Liver (tissue), 9 donors: ENCODE data around the gene COBL. TPM values are rescaled to one million over a fixed set of nuclear protein-coding genes. Genes with fewer than 3 reads are reported as not detected.

ENCODE experiments used
- DNase-seq: peaks from one replicate; pipeline ENCODE4 v3.0.0-alpha.2; 2017; ENCODE audit warnings: low spot score
- H3K27ac ChIP-seq, 2 donors: one replicate each; pipeline ENCODE4 v1.7.0; 2013; ENCODE audit warnings: inconsistent platforms in 2 of 2, low read length in 2 of 2, control low read depth in 1 of 2, low read depth in 1 of 2, mild to moderate bottlenecking in 1 of 2
- H3K27me3 ChIP-seq, 4 donors: one replicate each; pipeline versions ENCODE4 v1.6.1 to v1.7.0; 2013; ENCODE audit warnings: low read length in 3 of 4, inconsistent platforms in 1 of 4, mild to moderate bottlenecking in 1 of 4, moderate library complexity in 1 of 4; ENCODE audit not compliant: control insufficient read depth in 4 of 4, insufficient read depth in 4 of 4
- H3K36me3 ChIP-seq, 4 donors: one replicate each; pipeline versions ENCODE4 v1.6.1 to v1.7.0; 2013; ENCODE audit warnings: low read length in 3 of 4, mild to moderate bottlenecking in 3 of 4, low read depth in 1 of 4, moderate library complexity in 1 of 4; ENCODE audit not compliant: control insufficient read depth in 4 of 4, insufficient read depth in 3 of 4
- H3K4me1 ChIP-seq, 4 donors: one replicate each; pipeline versions ENCODE4 v1.6.1 to v1.7.0; 2013; ENCODE audit warnings: low read length in 3 of 4, mild to moderate bottlenecking in 3 of 4, moderate library complexity in 1 of 4; ENCODE audit not compliant: control insufficient read depth in 4 of 4, insufficient read depth in 4 of 4
- H3K4me3 ChIP-seq, 3 donors: one replicate each; pipeline versions ENCODE4 v1.6.1 to v1.7.0; 2013; ENCODE audit warnings: low read length in 3 of 3, control low read depth in 1 of 3, low read depth in 1 of 3, mild to moderate bottlenecking in 1 of 3
- H3K9ac ChIP-seq, 2 donors: one replicate each; pipeline ENCODE4 v1.7.0; 2013; ENCODE audit warnings: low read length in 2 of 2, mild to moderate bottlenecking in 2 of 2, moderate library complexity in 2 of 2, control low read depth in 1 of 2, low read depth in 1 of 2
- H3K9me3 ChIP-seq, 4 donors: one replicate each; pipeline versions ENCODE4 v1.6.1 to v1.7.0; 2013; ENCODE audit warnings: low read length in 3 of 4; ENCODE audit not compliant: control insufficient read depth in 4 of 4
- ATF3 ChIP-seq: IDR thresholded peaks from 2 replicates; pipeline ENCODE4 v1.6.1; 2016; ENCODE audit warnings: antibody characterized with exemption
- CTCF ChIP-seq: fragments of 150-350 bp; IDR thresholded peaks from 2 replicates; pipeline ENCODE4 v1.5.1; 2017; ENCODE audit warnings: improper control_type of control experiment, low read depth, low read length; ENCODE audit not compliant: missing input control
- EGR1 ChIP-seq, 2 donors: IDR thresholded peaks; 2 replicates each; pipeline ENCODE4 v1.6.1; 2016 to 2018; ENCODE audit warnings: antibody characterized with exemption in 2 of 2, low read depth in 2 of 2
- FOXA1 ChIP-seq: IDR thresholded peaks from 2 replicates; pipeline ENCODE4 v1.6.1; 2016; ENCODE audit warnings: antibody characterized with exemption
- FOXA2 ChIP-seq: IDR thresholded peaks from 2 replicates; pipeline ENCODE4 v1.6.1; 2016; ENCODE audit warnings: antibody characterized with exemption
- GABPA ChIP-seq, 2 donors: IDR thresholded peaks in 1 of 2; conservative IDR thresholded peaks in 1 of 2; 2 replicates each; pipeline ENCODE4 v1.6.1; 2016; ENCODE audit warnings: antibody characterized with exemption in 2 of 2, mild to moderate bottlenecking in 1 of 2, moderate library complexity in 1 of 2
- HNF4A ChIP-seq, 2 donors: conservative IDR thresholded peaks; 2 replicates each; pipeline ENCODE4 v1.6.1; 2016; ENCODE audit warnings: antibody characterized with exemption in 2 of 2, mild to moderate bottlenecking in 2 of 2
- HNF4G ChIP-seq: IDR thresholded peaks from 2 replicates; pipeline ENCODE4 v1.6.1; 2016; ENCODE audit warnings: antibody characterized with exemption
- JUND ChIP-seq, 2 donors: IDR thresholded peaks; 2 replicates each; pipeline ENCODE4 v1.6.1; 2016; ENCODE audit warnings: antibody characterized with exemption in 2 of 2
- MAX ChIP-seq: IDR thresholded peaks from 2 replicates; pipeline ENCODE4 v1.6.1; 2016; ENCODE audit warnings: antibody characterized with exemption
- NR2F2 ChIP-seq: IDR thresholded peaks from 2 replicates; pipeline ENCODE4 v1.6.1; 2016; ENCODE audit warnings: antibody characterized with exemption
- RAD21 ChIP-seq, 2 donors: IDR thresholded peaks; 2 replicates each; pipeline ENCODE4 v1.6.1; 2016; ENCODE audit warnings: antibody characterized with exemption in 2 of 2, mild to moderate bottlenecking in 2 of 2
- REST ChIP-seq: IDR thresholded peaks from 2 replicates; pipeline ENCODE4 v1.6.1; 2016; ENCODE audit warnings: antibody characterized with exemption, mild to moderate bottlenecking
- RXRA ChIP-seq, 2 donors: IDR thresholded peaks; 2 replicates each; pipeline ENCODE4 v1.6.1; 2017 to 2018; ENCODE audit warnings: antibody characterized with exemption in 2 of 2, mild to moderate bottlenecking in 1 of 2
- SP1 ChIP-seq: IDR thresholded peaks from 2 replicates; pipeline ENCODE4 v1.6.1; 2018; ENCODE audit warnings: antibody characterized with exemption, mild to moderate bottlenecking
- TAF1 ChIP-seq: conservative IDR thresholded peaks from 2 replicates; pipeline ENCODE4 v1.6.1; 2016; ENCODE audit warnings: antibody characterized with exemption, mild to moderate bottlenecking
- YY1 ChIP-seq: IDR thresholded peaks from 2 replicates; pipeline ENCODE4 v1.6.1; 2016; ENCODE audit warnings: antibody characterized with exemption, mild to moderate bottlenecking
- ZBTB33 ChIP-seq: IDR thresholded peaks from 2 replicates; pipeline ENCODE4 v1.6.1; 2016; ENCODE audit warnings: antibody characterized with exemption
- WGBS: extraction: QIAGEN DNeasy Blood & Tissue Kit; methylation state at CpG from one replicate; pipeline ENCODE4 v1.1.7; 2013; 5-methylcytosine and 5-hydroxymethylcytosine counted together
- polyA plus RNA-seq, 2 donors: library from polyadenylated mRNA; stranded (reverse) in 1 of 2; unstranded in 1 of 2; fragments of 200-250 nt in 1 of 2; fragments of >200 nt in 1 of 2; fragmentation: Nextera tagmentation in 1 of 2; extraction: Ambion mirVana in 1 of 2; gene quantifications; one replicate each; pipeline versions ENCODE4 v1.2.1 to v1.2.3, GENCODE V29; 2013 to 2015
- total RNA-seq, 2 donors: library from RNA; depleted of rRNA; stranded (reverse); fragments of >200 nt; gene quantifications; one replicate each; pipeline ENCODE4 v1.2.3, GENCODE V29; 2014
- donor health status: healthy.
- donor health status: healthy.
- donor health status: healthy.
- donor health status: healthy.
- donor health status: healthy.

The COBL gene
- total and polyA plus RNA-seq, 4 donors: 5.8 to 18.7 (median 10.7) TPM

GRCh38 chr7:51229106-51229537 lies 87.5 kb downstream of the COBL start:
- H3K27me3 ChIP-seq: no peaks in the 10 kb centered on the region
- DNase-seq: peak; percentile 20
- H3K4me1 ChIP-seq: peaks cover 5 to 11% (median 7%) of the 10 kb centered on the region in 4 donors
- 81% methylated on average over 18 of the region's 18 CpGs for WGBS
- H3K36me3 ChIP-seq: no peaks in the 10 kb centered on the region
- H3K9me3 ChIP-seq: no peaks in the 10 kb centered on the region
- no peak overlapping the region for H3K27ac ChIP-seq
- no peak overlapping the region for H3K4me3 ChIP-seq
- no peak overlapping the region for H3K9ac ChIP-seq
- TF ChIP-seq REST (no peak), ATF3 (no peak), JUND (IDR thresholded peaks at IDR 0.05) (no peak), HNF4A (conservative IDR thresholded peaks at IDR 0.05) (no peak), HNF4G (no peak), NR2F2 (no peak), FOXA2 (no peak), FOXA1 (no peak), YY1 (no peak), GABPA (IDR thresholded peaks at IDR 0.05 in 1 of 2, conservative IDR thresholded peaks at IDR 0.05 in 1 of 2) (no peak), CTCF (no peak), RXRA (IDR thresholded peaks at IDR 0.05) (no peak), MAX (no peak), TAF1 (no peak), SP1 (no peak), RAD21 (IDR thresholded peaks at IDR 0.05) (no peak), EGR1 (IDR thresholded peaks at IDR 0.05; ENCODE audit: low read depth in 2 of 2) (no peak), ZBTB33 (no peak)
